ENCODE data around the gene SHC4.
"Not testable (repeated sequence)": the region's sequence is repeated elsewhere in the genome, so short reads cannot be mapped to it uniquely, and the experiment has no call there.

Gene SHC4

GRCh38 chr15:48978638-48979037 is 14.9 kb upstream of the SHC4 start:
- H3K27me3 Mint-ChIP-seq = peaks cover 47% of the 10 kb centered on the region
- no peaks in the 10 kb centered on the region for H3K9me3 Mint-ChIP-seq
- H3K36me3 Mint-ChIP-seq = no peaks in the 10 kb centered on the region
- peaks cover 8% of the 10 kb centered on the region for H3K4me1 Mint-ChIP-seq
- no peak overlapping the region for H3K4me3 Mint-ChIP-seq
- DNase-seq = no peak
- H3K27ac Mint-ChIP-seq = no peak overlapping the region
- CTCF ChIA-PET = interaction anchor here (0.8 kb wide), 1 partner anchor 12 kb away, joined by 3 read pairs; no protein-coding TSS in a partner anchor

- no peak for DNase-seq
- Mint-ChIP-seq H3K4me3 (peak overlapping the region; percentile 52), H3K36me3 (no peaks in the 10 kb centered on the region), H3K27me3 (peaks cover 48% of the 10 kb centered on the region), H3K4me1 (peaks cover 8% of the 10 kb centered on the region), H3K27ac (no peak overlapping the region), H3K9me3 (no peaks in the 10 kb centered on the region)
- CTCF ChIA-PET = interaction anchor here (0.9 to 5.3 kb wide), 15 partner anchors 9 to 169 kb away, joined by 3 to 59 read pairs (median 5); partner anchors contain the start of genes EID1 and SHC4
Observed at GRCh38 chr15:48976444-48977088, 12.8 kb upstream of the SHC4 start.

DNA sequence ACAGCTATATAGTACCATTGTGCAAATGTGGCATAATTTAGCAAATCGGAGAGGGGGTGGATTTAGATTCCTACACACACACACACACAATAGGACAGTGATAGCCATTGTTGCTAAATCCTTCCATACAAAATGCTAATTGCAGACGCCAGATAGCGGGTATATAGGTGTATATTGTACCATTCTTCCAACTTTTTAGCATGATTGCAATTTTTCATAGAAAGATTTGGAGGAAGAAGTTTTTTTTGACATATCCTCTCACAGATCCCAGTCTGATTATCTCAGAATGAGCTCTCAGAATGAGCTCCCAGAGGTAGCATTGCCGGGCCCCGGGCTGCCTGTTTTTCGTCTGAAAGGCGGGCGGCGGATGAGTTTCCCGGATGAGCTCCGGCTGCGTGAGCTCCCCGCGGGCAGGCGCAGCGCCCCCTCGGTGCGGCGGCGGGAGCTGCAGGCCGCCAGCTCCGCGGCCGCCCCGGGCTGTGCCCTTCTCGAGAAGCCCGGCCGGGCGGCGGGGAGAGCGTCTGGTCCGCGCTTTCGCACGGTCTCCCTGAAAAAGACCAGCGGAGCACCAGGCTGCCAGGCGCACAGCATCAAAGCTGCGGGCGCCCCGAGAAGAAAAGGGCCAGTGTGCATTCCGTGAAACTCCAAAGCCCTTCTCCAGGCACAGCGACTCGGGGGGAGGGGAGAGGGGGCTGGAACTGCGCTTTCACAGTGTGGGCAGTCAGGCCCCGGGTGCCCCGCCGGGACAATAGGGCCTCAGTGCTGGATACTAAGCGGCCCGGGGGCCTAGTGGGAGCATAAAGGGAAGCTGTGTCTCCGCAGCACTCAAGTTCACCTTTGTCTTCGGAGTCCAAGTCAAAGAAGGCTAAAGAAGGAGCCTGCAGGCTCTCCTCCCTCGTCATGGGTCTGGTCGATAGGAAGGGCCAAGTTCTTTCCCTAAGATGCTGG is 12.0 kb upstream of the SHC4 start:
- peak; percentile 76 for DNase-seq
- Mint-ChIP-seq H3K27ac (no peak overlapping the region), H3K4me3 (peak overlapping the region; percentile 52), H3K9me3 (no peaks in the 10 kb centered on the region), H3K27me3 (peaks cover 46% of the 10 kb centered on the region), H3K4me1 (peaks cover 8% of the 10 kb centered on the region), H3K36me3 (no peaks in the 10 kb centered on the region)
- CTCF ChIA-PET = interaction anchor here (0.6 to 5.3 kb wide), 29 partner anchors 10 to 445 kb away, joined by 3 to 59 read pairs (median 4); partner anchors contain the start of genes EID1, SECISBP2L and SHC4

DNA sequence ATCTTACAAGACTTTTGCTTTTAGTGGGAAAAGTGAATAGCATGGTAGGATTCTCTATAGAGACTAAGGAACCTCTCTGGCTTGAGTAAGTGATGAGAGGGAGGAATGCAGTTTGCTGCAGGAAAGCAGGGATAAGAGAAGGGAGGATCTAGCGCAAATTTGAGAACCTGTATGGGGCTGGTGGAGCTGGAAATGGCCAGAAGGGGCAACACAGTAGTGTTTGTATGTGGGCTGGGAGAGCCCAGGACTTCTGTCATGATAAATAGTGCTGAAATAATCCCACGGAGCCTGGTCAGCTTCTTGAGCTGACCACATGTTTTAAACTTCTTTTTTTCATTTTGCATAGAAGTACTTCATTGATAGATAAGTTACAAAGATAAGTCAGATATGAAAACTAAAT is 11.2 kb upstream of the SHC4 start:
- DNase-seq = no peak
- no peaks in the 10 kb centered on the region for H3K36me3 Mint-ChIP-seq
- CTCF ChIA-PET = interaction anchor here (0.6 to 5.3 kb wide), 16 partner anchors 10 to 167 kb away, joined by 3 to 59 read pairs (median 4); partner anchors contain the start of genes EID1, SECISBP2L and SHC4
- peaks cover 8% of the 10 kb centered on the region for H3K4me1 Mint-ChIP-seq
- no peak overlapping the region for H3K4me3 Mint-ChIP-seq
- no peaks in the 10 kb centered on the region for H3K9me3 Mint-ChIP-seq
- H3K27me3 Mint-ChIP-seq = peaks cover 52% of the 10 kb centered on the region
- H3K27ac Mint-ChIP-seq = no peak overlapping the region

GRCh38 chr15:48972750-48973503 is 9.2 kb upstream of the SHC4 start:
- CTCF ChIA-PET = interaction anchor here (1.2 to 5.3 kb wide), 3 partner anchors 25 to 112 kb away, joined by 3 to 45 read pairs (median 4); no protein-coding TSS in a partner anchor
- H3K27me3 Mint-ChIP-seq = peaks cover 54% of the 10 kb centered on the region
- H3K4me1 Mint-ChIP-seq = peaks cover 8% of the 10 kb centered on the region
- no peak overlapping the region for H3K27ac Mint-ChIP-seq
- no peak overlapping the region for H3K4me3 Mint-ChIP-seq
- DNase-seq = no peak
- H3K36me3 Mint-ChIP-seq = no peaks in the 10 kb centered on the region
- H3K9me3 Mint-ChIP-seq = no peaks in the 10 kb centered on the region

DNA sequence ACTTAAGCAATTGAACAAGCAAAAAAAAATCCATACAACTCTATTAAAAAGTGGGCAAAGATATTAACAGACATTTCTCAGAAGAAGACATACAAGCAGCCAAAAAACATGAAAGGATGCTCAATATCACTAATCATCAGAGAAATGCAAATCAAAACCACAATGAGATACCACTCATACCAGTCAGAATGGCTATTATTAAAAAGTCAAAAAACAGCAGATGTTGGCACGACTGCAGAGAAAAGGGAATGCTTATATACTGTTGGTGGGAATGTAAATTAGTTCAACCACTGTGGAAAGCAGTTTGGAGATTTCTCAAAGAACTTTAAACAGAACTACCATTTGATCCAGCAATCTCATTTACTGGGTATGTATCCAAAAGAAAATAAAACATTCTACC is 7.2 kb upstream of the SHC4 start:
- H3K9me3 Mint-ChIP-seq, CTCF ChIA-PET, H3K36me3 Mint-ChIP-seq: not testable (repeated sequence)

GRCh38 chr15:48968066-48968465 is 4.3 kb upstream of the SHC4 start:
- H3K27me3 Mint-ChIP-seq = peaks cover 61% of the 10 kb centered on the region
- H3K36me3 Mint-ChIP-seq = peaks cover 4% of the 10 kb centered on the region
- H3K4me3 Mint-ChIP-seq = no peak overlapping the region
- CTCF ChIA-PET = interaction anchor here (0.6 to 8.6 kb wide), 3 partner anchors 7 to 111 kb away, joined by 3 to 112 read pairs (median 59); no protein-coding TSS in a partner anchor
- H3K27ac Mint-ChIP-seq = no peak overlapping the region
- H3K4me1 Mint-ChIP-seq = peaks cover 37% of the 10 kb centered on the region
- no peak for DNase-seq
- no peaks in the 10 kb centered on the region for H3K9me3 Mint-ChIP-seq

More for the DNA sequence above, 7.2 kb upstream of the SHC4 start:
- peaks cover 24% of the 10 kb centered on the region for H3K4me1 Mint-ChIP-seq
- H3K27me3 Mint-ChIP-seq = peaks cover 44% of the 10 kb centered on the region
- not testable (repeated sequence) for H3K4me3 Mint-ChIP-seq, H3K27ac Mint-ChIP-seq, DNase-seq

DNA sequence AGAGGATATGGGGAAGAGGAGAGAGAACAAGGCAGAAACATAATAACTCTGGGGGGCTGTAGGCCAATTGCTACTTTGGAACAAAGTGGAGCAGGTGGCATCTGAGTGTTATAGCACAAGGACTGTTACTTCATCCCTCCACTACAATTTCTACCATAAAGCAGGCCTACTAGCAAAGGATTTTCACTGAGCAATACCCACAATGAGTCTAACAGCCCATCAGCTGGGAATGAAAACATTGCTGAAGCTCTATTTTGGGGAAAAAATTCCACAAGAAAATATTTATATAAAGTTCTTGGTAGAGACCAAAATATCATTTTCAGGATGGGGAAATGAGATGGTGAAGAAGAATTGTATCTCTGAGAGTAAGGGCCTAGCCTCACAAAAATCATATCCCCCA is 3.6 kb upstream of the SHC4 start:
- no peak overlapping the region for H3K4me3 Mint-ChIP-seq
- DNase-seq = no peak
- CTCF ChIA-PET = interaction anchor here (0.6 to 8.6 kb wide), 7 partner anchors 8 to 1388 kb away, joined by 3 to 112 read pairs (median 3); partner anchors contain the start of gene GABPB1
- peaks cover 61% of the 10 kb centered on the region for H3K27me3 Mint-ChIP-seq
- H3K9me3 Mint-ChIP-seq = no peaks in the 10 kb centered on the region
- no peak overlapping the region for H3K27ac Mint-ChIP-seq
- H3K4me1 Mint-ChIP-seq = peaks cover 40% of the 10 kb centered on the region
- peaks cover 4% of the 10 kb centered on the region for H3K36me3 Mint-ChIP-seq

DNA sequence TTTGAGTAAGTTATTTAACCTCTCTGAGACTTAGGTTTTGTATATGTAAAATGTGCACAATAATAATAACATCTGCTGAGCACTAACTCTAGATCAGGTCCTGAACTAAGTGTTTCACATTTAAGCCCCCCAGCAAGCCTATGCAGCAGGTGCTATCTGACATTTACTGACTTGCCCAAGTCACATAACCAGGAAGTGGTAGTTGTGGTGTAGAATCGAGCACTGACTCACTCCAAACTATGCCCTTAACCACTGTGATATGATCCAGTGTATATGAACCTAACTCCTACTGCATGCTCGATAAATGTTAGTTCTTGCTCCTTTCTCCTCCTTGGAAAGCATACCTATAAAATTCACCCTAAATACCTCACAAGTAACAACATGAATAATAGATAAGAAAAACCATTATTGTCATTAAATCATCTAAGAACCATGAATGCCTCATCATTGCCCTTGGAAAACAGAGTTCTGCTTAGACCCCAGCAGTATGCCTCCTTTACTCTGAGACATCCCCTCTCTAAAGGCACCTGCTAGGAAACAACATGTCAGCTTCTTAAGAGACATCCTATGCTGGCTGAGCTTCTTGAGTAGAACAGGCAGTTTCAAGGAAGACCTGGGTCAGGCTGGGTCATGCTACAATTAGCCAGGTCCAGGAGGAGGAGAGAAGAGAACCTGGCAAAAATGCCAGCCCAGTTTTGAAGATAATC is 3.0 kb upstream of the SHC4 start:
- CTCF ChIA-PET = interaction anchor here (0.6 to 8.6 kb wide), 14 partner anchors 9 to 455 kb away, joined by 3 to 112 read pairs (median 5); partner anchors contain the start of genes CEP152 and EID1
- Mint-ChIP-seq H3K4me3 (no peak overlapping the region), H3K36me3 (peaks cover 4% of the 10 kb centered on the region), H3K9me3 (no peaks in the 10 kb centered on the region), H3K27ac (peak overlapping the region; percentile 19), H3K4me1 (peaks cover 40% of the 10 kb centered on the region), H3K27me3 (peaks cover 61% of the 10 kb centered on the region)
- DNase-seq = peak; percentile 51

- peak overlapping the region; percentile 8 for H3K27ac Mint-ChIP-seq
- no peaks in the 10 kb centered on the region for H3K9me3 Mint-ChIP-seq
- H3K36me3 Mint-ChIP-seq = peaks cover 4% of the 10 kb centered on the region
- H3K4me3 Mint-ChIP-seq = no peak overlapping the region
- DNase-seq = no peak
- H3K4me1 Mint-ChIP-seq = peaks cover 40% of the 10 kb centered on the region
- CTCF ChIA-PET = interaction anchor here (0.9 to 8.6 kb wide), 13 partner anchors 10 to 456 kb away, joined by 3 to 112 read pairs (median 5); partner anchors contain the start of genes CEP152 and EID1
- H3K27me3 Mint-ChIP-seq = peaks cover 65% of the 10 kb centered on the region
Observed at GRCh38 chr15:48965972-48966371, 2.3 kb upstream of the SHC4 start.

DNA sequence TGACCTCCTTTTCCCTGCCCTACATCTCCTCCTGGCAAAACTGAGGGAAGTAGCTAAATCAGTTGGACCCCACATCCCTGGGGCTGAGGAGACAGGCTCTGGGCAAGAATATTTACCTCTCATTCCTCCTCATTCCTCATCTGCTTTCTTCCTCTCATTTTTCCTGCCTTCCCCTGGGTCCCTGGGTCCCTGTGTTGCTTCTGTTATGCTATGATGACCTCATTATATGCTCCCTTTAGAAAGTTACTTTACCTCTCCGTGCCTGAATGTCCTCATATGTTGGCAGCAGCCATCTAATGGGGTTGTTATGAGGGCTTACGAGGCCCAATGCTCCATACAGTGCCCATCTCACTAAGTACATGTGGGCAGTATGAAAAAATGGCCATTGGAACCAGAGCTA is 1.2 kb upstream of the SHC4 start:
- H3K4me1 Mint-ChIP-seq = peaks cover 40% of the 10 kb centered on the region
- H3K27me3 Mint-ChIP-seq = peaks cover 63% of the 10 kb centered on the region
- peak overlapping the region; percentile 46 for H3K4me3 Mint-ChIP-seq
- H3K9me3 Mint-ChIP-seq = no peaks in the 10 kb centered on the region
- no peak overlapping the region for H3K27ac Mint-ChIP-seq
- peaks cover 4% of the 10 kb centered on the region for H3K36me3 Mint-ChIP-seq
- DNase-seq = no peak
- CTCF ChIA-PET = interaction anchor here (0.7 to 8.6 kb wide), 12 partner anchors 11 to 457 kb away, joined by 3 to 112 read pairs (median 6); partner anchors contain the start of genes CEP152 and EID1

- CTCF ChIA-PET = interaction anchor here (4.1 to 8.6 kb wide), 4 partner anchors 13 to 102 kb away, joined by 19 to 112 read pairs (median 44); partner anchors contain the start of gene EID1
- no peaks in the 10 kb centered on the region for H3K9me3 Mint-ChIP-seq
- H3K27ac Mint-ChIP-seq = no peak overlapping the region
- peaks cover 40% of the 10 kb centered on the region for H3K4me1 Mint-ChIP-seq
- peak; percentile 30 for DNase-seq
- peaks cover 4% of the 10 kb centered on the region for H3K36me3 Mint-ChIP-seq
- peaks cover 63% of the 10 kb centered on the region for H3K27me3 Mint-ChIP-seq
- peak overlapping the region; percentile 62 for H3K4me3 Mint-ChIP-seq
Observed at GRCh38 chr15:48962662-48963523, 826 bp downstream of the SHC4 start.

Measured in activated naive CD4-positive, alpha-beta T cell treated with anti-CD3 and anti-CD28 coated beads, Interleukin-2, amount 10 ng/mL, durations not matched to agents 7 days and 5 days (primary cell).